Fibroblast of the aortic adventitia (primary cell): ENCODE measurements around the gene PARD3B. TPM values are rescaled to one million over a fixed set of nuclear protein-coding genes. Genes with fewer than 3 reads are reported as not detected.

Source experiments
- DNase-seq: peaks from one replicate; pipeline ENCODE4 v3.0.0-alpha.2; 2010; ENCODE audit warnings: low read depth
- H3K4me3 ChIP-seq: 2 replicates; pipeline ENCODE4 v1.5.1; 2011; ENCODE audit warnings: low read depth, mild to moderate bottlenecking, control low read depth, low read length, moderate library complexity
- CTCF ChIP-seq: IDR thresholded peaks from 2 replicates; pipeline ENCODE4 v1.5.1; 2011; ENCODE audit warnings: mild to moderate bottlenecking, low read length, control low read depth, inconsistent platforms; ENCODE audit not compliant: insufficient read depth
- total RNA-seq: library from RNA; depleted of rRNA; stranded (reverse); fragments of >200 nt; gene quantifications from 2 replicates; pipeline ENCODE4 v1.2.3, GENCODE V29; 2012; ENCODE audit warnings: low replicate concordance

PARD3B gene
- total RNA-seq, 1 donor, result 15.9 TPM

- DNase-seq, result no peak
- TF ChIP-seq CTCF, result no peak
- no peak overlapping the region for H3K4me3 ChIP-seq
Measured at GRCh38 chr2:205086662-205087061, 541.4 kb downstream of the PARD3B start.

GRCh38 chr2:205087862-205088261 lies 542.6 kb downstream of the PARD3B start:
- TF ChIP-seq CTCF, result no peak
- H3K4me3 ChIP-seq, result no peak overlapping the region
- no peak for DNase-seq

GRCh38 chr2:205089958-205090357 lies 544.7 kb downstream of the PARD3B start:
- no peak for TF ChIP-seq CTCF
- DNase-seq, result no peak
- H3K4me3 ChIP-seq, result no peak overlapping the region

GRCh38 chr2:205091411-205091810 lies 546.1 kb downstream of the PARD3B start:
- no peak for TF ChIP-seq CTCF
- no peak overlapping the region for H3K4me3 ChIP-seq
- no peak for DNase-seq

- DNase-seq, result no peak
- no peak overlapping the region for H3K4me3 ChIP-seq
- TF ChIP-seq CTCF, result no peak
Measured at GRCh38 chr2:205094031-205094430, 548.8 kb downstream of the PARD3B start.

- no peak for DNase-seq
- TF ChIP-seq CTCF, result no peak
- H3K4me3 ChIP-seq, result no peak overlapping the region
Measured at GRCh38 chr2:205103699-205104098, 558.4 kb downstream of the PARD3B start.

- H3K4me3 ChIP-seq, result no peak overlapping the region
- peak; percentile 2 for DNase-seq
- no peak for TF ChIP-seq CTCF
Measured at GRCh38 chr2:205107810-205108209, 562.5 kb downstream of the PARD3B start.
